Measurements from ENCODE around the gene SLC25A20.

GRCh38 chr3:48881006-48881405 is 17.7 kb downstream of the SLC25A20 start:
- TF ChIP-seq CTCF (IDR thresholded peaks at IDR 0.05), result no peak
- TF ChIP-seq POLR2A (IDR thresholded peaks at IDR 0.05), result no peak
